Ishikawa (cell line): ENCODE data around the gene HMGB3.

Experiments
- CREB1 ChIP-seq: IDR thresholded peaks from 2 replicates; pipeline ENCODE4 v1.6.1; 2012; ENCODE audit warnings: low read depth
- REST ChIP-seq: IDR thresholded peaks from 2 replicates; pipeline ENCODE4 v1.6.1; 2012; ENCODE audit warnings: low read depth, mild to moderate bottlenecking
- TAF1 ChIP-seq: IDR thresholded peaks from 2 replicates; pipeline ENCODE4 v1.6.1; 2012; ENCODE audit warnings: low read depth, mild to moderate bottlenecking

- no peak for TF ChIP-seq CREB1
- TF ChIP-seq TAF1 = no peak
- TF ChIP-seq REST = no peak
Observed at GRCh38 chrX:151039351-151039750, 56.2 kb downstream of the HMGB3 start.
